ENCODE measurements around the gene HNRNPM. TPM values are rescaled to one million over a fixed set of nuclear protein-coding genes. Genes with fewer than 3 reads are reported as not detected.

HNRNPM gene
- total RNA-seq, 1 donor from 2014 or later: 104 TPM

DNA sequence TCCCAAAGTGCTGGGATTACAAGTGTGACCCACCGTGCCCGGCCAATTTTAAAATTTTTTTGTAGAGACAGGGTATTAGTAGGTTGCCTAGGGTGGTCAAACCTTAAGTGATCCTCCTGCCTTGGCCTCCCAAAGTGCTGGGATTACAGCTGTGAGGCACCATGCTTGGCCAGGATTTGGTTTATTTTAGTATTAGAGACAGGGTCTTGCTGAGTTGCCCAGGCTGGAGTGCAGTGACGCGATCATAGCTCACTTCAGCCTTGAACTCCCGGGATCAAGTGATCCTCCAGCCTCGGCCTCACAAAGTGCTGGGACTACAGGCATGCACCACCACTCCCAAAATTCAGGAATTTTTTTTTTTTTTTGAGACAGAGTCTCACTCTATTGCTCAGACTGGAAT lies 74.6 kb downstream of the HNRNPM start:
- H3K27ac ChIP-seq (replicated peaks): no peak overlapping the region
- H3K4me1 ChIP-seq: peaks cover 10% of the 10 kb centered on the region
- no peaks in the 10 kb centered on the region for H3K9me3 ChIP-seq (replicated peaks)
- DNase-seq: no peak
- no peaks in the 10 kb centered on the region for H3K27me3 ChIP-seq (ENCODE audit: low read depth)
- H3K36me3 ChIP-seq: no peaks in the 10 kb centered on the region
- intact Hi-C loops (cut with micrococcal nuclease): no loop called here
- H3K4me3 ChIP-seq: no peak overlapping the region
- TF ChIP-seq, protein P1, sequence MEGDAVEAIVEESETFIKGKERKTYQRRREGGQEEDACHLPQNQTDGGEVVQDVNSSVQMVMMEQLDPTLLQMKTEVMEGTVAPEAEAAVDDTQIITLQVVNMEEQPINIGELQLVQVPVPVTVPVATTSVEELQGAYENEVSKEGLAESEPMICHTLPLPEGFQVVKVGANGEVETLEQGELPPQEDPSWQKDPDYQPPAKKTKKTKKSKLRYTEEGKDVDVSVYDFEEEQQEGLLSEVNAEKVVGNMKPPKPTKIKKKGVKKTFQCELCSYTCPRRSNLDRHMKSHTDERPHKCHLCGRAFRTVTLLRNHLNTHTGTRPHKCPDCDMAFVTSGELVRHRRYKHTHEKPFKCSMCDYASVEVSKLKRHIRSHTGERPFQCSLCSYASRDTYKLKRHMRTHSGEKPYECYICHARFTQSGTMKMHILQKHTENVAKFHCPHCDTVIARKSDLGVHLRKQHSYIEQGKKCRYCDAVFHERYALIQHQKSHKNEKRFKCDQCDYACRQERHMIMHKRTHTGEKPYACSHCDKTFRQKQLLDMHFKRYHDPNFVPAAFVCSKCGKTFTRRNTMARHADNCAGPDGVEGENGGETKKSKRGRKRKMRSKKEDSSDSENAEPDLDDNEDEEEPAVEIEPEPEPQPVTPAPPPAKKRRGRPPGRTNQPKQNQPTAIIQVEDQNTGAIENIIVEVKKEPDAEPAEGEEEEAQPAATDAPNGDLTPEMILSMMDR (IDR thresholded peaks at IDR 0.05; ENCODE audit: borderline replicate concordance): no peak

DNA sequence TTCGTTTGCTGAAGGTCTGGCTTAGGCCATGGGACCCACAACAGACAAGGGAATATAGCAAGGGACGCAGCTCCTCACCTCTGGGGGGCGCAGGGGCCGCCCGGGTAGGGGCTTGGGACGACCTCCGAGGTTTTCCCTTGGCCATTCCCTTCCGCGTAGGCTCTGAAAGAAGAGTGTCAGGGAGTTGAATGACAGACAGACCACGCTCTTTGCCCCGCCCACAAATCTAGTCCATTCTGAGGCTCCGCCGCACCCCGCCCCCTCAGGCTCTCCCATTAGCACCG lies 80.6 kb downstream of the HNRNPM start:
- no peaks in the 10 kb centered on the region for H3K9me3 ChIP-seq (replicated peaks)
- no peaks in the 10 kb centered on the region for H3K27me3 ChIP-seq (ENCODE audit: low read depth)
- H3K36me3 ChIP-seq: no peaks in the 10 kb centered on the region
- peak overlapping the region; percentile 79 for H3K4me3 ChIP-seq
- H3K4me1 ChIP-seq: peaks cover 18% of the 10 kb centered on the region
- H3K27ac ChIP-seq (replicated peaks): peak overlapping the region; percentile 88
- TF ChIP-seq, protein P1 (IDR thresholded peaks at IDR 0.05; ENCODE audit: borderline replicate concordance): peak; percentile 41
- intact Hi-C loops (cut with micrococcal nuclease): no loop called here
- DNase-seq: no peak

DNA sequence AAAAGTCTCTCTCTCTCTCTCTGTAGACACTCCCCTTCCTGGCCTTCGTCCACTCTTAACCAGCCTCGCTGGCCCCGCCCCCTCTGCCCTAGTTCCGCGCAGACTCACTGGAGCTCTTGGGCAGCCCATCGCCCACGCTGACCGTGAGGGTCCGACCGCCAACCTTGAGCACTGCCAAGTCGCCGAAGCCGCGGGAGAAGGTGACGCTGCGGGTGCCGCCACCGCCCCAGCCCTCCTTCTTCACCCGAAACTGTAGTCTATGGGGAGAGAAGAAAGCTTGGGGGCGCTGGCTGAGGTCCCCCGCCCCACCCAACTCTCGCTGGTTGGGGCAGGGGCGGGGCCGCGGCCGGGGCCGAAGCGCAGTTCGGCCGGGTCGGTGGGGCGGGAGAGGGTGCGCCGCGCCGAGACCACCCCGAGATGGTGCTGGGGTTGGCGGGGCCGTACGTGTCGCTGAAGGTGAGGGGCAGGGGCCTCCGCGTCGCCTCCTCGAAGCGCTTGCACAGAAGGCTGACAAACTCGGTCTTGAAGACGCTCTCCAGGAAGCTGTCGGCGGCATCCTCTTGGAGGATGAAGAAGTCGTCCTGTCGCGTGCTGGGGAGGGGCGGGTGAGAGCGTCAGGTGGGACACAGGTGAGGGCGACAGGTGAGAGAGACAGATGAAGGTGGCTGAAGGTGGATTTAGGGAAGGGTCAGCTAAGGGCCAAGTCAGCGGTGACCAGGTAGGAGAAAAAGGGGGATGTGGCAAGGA lies 81.7 kb downstream of the HNRNPM start:
- Histone ChIP-seq H3K4me3 (peak overlapping the region; percentile 79), H3K4me1 (peaks cover 18% of the 10 kb centered on the region), H3K36me3 (no peaks in the 10 kb centered on the region), H3K27me3 (ENCODE audit: low read depth) (no peaks in the 10 kb centered on the region), H3K9me3 (replicated peaks) (no peaks in the 10 kb centered on the region), H3K27ac (replicated peaks) (peak overlapping the region; percentile 88)
- intact Hi-C loops (cut with micrococcal nuclease): no loop called here
- peak; percentile 90 for DNase-seq
- TF ChIP-seq, protein P1 (IDR thresholded peaks at IDR 0.05; ENCODE audit: borderline replicate concordance): no peak

DNA sequence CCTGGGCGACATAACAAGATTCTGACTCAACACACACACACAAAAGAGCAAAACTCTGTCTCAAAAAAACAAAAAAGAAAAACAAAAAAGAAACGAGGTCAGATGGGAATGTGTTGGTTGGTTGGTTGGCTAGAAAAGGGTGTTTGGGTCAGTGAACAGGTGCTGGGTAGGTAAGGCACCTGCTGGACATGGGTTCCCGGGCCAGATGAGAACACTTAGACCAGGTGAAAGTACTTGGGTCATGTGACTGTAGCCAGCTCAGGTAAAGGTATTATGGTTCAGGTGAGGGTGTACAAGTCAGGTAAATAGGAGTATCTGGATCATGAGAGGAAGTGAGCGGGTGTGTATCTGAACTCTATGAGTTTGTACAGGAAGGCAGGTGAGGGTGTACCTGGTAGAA lies 83.7 kb downstream of the HNRNPM start:
- Histone ChIP-seq H3K9me3 (replicated peaks) (no peaks in the 10 kb centered on the region), H3K4me3 (no peak overlapping the region), H3K4me1 (peaks cover 18% of the 10 kb centered on the region), H3K27me3 (ENCODE audit: low read depth) (no peaks in the 10 kb centered on the region), H3K27ac (replicated peaks) (no peak overlapping the region), H3K36me3 (no peaks in the 10 kb centered on the region)
- TF ChIP-seq, protein P1 (IDR thresholded peaks at IDR 0.05; ENCODE audit: borderline replicate concordance): no peak
- DNase-seq: no peak
- intact Hi-C loops (cut with micrococcal nuclease): no loop called here

DNA sequence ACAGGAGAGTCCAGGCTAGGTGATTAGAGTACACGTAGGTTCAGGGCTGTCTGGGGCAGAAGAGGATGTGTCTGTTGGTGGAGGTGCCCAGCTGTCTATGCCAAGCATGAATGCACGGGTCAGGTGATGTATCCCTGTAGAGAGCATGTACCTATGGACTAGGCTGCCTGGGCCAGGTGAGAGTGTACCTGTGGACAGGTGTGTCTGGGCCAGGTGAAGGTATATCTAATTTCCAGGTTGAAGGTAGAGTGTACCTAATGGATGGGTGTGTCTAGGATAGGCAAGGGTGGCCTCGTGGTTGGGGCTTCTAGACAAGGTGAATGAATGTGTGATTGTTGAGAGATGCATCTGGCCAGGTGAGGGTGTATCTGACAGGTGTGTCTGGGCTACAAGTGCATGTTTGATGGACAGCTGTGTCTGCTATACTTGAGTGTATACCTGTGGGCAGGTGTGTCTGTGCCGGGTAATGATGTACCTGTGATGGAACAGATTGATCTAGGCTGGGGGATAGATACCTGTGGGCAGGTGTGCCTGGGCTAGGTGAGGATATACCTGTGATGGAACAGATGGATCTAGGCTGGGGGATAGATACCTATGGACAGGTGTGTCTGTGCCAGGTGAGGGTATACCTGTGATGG lies 84.7 kb downstream of the HNRNPM start:
- Histone ChIP-seq H3K36me3 (no peaks in the 10 kb centered on the region), H3K9me3 (replicated peaks) (no peaks in the 10 kb centered on the region), H3K4me3 (no peak overlapping the region), H3K4me1 (peaks cover 18% of the 10 kb centered on the region), H3K27ac (replicated peaks) (no peak overlapping the region), H3K27me3 (ENCODE audit: low read depth) (no peaks in the 10 kb centered on the region)
- intact Hi-C loops (cut with micrococcal nuclease): no loop called here
- TF ChIP-seq, protein P1 (IDR thresholded peaks at IDR 0.05; ENCODE audit: borderline replicate concordance): no peak
- DNase-seq: no peak

All from left ventricle myocardium inferior (tissue), 1 donor.